ENCODE measurements around the gene FBXO39. TPM values are rescaled to one million over a fixed set of nuclear protein-coding genes. Genes with fewer than 3 reads are reported as not detected.
"Not testable (repeated sequence)": the region's sequence is repeated elsewhere in the genome, so short reads cannot be mapped to it uniquely, and the experiment has no call there.

The FBXO39 gene
- total RNA-seq, 1 experiment from 2014 or later: not detected

DNA sequence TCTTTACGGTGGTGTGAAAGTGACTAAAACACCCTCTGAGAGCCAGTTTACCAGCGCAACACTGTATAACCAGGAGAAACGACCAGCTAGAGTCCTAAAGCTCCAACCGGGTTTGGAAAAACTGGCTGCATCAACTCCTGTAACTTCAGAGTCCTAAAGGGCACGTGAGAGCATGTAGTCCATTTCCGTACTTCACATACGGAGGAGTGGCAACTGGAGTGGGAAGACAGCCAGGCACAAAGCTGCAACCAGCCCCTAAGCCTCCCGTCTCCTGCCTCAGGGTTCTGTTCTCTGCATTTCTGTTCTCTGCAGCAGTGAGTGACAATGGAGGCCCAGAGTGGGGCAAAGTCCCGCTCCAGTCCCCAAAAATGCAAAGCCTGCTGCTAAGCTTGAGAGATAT lies 36.3 kb downstream of the FBXO39 start:
- no peaks in the 10 kb centered on the region for H3K9me3 ChIP-seq (ENCODE audit: control insufficient read depth, insufficient read depth, low read depth, low read length)
- no peak overlapping the region for H3K4me3 ChIP-seq (ENCODE audit: low read depth in 2 of 2, low read length in 2 of 2)
- H3K36me3 ChIP-seq (ENCODE audit: control insufficient read depth, insufficient read depth, low read length): no peaks in the 10 kb centered on the region
- ATAC-seq: no peak
- POLR2A ChIA-PET: no interaction called here
- H3K27ac ChIP-seq (ENCODE audit: low read length): no peak overlapping the region
- H3K4me1 ChIP-seq (ENCODE audit: control insufficient read depth, insufficient read depth, low read length): no peaks in the 10 kb centered on the region
- intact Hi-C loops (cut with micrococcal nuclease; ENCODE audit: unreplicated experiment): no loop called here
- DNase-seq (ENCODE audit: low read depth, low spot score): no peak
- BruUV-seq (replicated peaks): no TSS peak
- TF ChIP-seq, protein P1, sequence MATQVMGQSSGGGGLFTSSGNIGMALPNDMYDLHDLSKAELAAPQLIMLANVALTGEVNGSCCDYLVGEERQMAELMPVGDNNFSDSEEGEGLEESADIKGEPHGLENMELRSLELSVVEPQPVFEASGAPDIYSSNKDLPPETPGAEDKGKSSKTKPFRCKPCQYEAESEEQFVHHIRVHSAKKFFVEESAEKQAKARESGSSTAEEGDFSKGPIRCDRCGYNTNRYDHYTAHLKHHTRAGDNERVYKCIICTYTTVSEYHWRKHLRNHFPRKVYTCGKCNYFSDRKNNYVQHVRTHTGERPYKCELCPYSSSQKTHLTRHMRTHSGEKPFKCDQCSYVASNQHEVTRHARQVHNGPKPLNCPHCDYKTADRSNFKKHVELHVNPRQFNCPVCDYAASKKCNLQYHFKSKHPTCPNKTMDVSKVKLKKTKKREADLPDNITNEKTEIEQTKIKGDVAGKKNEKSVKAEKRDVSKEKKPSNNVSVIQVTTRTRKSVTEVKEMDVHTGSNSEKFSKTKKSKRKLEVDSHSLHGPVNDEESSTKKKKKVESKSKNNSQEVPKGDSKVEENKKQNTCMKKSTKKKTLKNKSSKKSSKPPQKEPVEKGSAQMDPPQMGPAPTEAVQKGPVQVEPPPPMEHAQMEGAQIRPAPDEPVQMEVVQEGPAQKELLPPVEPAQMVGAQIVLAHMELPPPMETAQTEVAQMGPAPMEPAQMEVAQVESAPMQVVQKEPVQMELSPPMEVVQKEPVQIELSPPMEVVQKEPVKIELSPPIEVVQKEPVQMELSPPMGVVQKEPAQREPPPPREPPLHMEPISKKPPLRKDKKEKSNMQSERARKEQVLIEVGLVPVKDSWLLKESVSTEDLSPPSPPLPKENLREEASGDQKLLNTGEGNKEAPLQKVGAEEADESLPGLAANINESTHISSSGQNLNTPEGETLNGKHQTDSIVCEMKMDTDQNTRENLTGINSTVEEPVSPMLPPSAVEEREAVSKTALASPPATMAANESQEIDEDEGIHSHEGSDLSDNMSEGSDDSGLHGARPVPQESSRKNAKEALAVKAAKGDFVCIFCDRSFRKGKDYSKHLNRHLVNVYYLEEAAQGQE (IDR thresholded peaks at IDR 0.05; ENCODE audit: insufficient read depth in 1 of 2, low read depth in 2 of 2, low read length in 1 of 2): no peak
- TF ChIP-seq SIN3A (IDR thresholded peaks at IDR 0.05; ENCODE audit: borderline replicate concordance, insufficient read depth, low read depth, low read length) (no peak), POLR2AphosphoS5 (IDR thresholded peaks at IDR 0.05; ENCODE audit: low read depth, low read length) (no peak), TCF7L2 (IDR thresholded peaks at IDR 0.05; ENCODE audit: low read depth, low read length) (no peak)
- TF ChIP-seq, protein P2, sequence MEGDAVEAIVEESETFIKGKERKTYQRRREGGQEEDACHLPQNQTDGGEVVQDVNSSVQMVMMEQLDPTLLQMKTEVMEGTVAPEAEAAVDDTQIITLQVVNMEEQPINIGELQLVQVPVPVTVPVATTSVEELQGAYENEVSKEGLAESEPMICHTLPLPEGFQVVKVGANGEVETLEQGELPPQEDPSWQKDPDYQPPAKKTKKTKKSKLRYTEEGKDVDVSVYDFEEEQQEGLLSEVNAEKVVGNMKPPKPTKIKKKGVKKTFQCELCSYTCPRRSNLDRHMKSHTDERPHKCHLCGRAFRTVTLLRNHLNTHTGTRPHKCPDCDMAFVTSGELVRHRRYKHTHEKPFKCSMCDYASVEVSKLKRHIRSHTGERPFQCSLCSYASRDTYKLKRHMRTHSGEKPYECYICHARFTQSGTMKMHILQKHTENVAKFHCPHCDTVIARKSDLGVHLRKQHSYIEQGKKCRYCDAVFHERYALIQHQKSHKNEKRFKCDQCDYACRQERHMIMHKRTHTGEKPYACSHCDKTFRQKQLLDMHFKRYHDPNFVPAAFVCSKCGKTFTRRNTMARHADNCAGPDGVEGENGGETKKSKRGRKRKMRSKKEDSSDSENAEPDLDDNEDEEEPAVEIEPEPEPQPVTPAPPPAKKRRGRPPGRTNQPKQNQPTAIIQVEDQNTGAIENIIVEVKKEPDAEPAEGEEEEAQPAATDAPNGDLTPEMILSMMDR (IDR thresholded peaks at IDR 0.05): no peak
- 0 out of 2 replicates have a peak, but pooled peaks cover 3% of the 10 kb centered on the region for H3K27me3 ChIP-seq (ENCODE audit: control insufficient read depth, insufficient read depth, low read length)
- in situ Hi-C loops (cut with HindIII; ENCODE audit: low pct_unique_long_range_greater_than_20kb, low sequenced_read_pairs): no loop called here
- CTCF ChIA-PET: interaction anchor here (0.6 kb wide), 1 partner anchor 411 kb away, joined by 3 read pairs; no protein-coding TSS in a partner anchor

DNA sequence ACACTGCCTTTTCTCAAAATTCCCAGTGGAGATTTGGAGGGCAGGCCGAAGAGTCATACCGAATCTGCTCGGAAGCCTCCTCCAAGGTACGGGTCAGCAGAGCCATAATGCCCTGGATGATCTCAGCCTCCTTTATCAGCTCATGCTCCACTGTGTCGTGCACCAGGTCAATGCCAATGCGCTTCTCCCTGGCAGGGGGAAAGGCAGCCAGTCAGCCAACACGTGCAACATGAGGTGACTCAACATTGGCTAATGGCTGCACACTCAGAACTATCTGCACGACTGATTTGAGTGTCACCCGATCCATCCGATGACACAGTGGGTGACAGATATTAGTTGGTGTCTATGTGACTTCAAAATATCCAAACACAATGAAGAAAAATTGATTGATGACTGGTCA lies 39.8 kb downstream of the FBXO39 start:
- H3K4me3 ChIP-seq (ENCODE audit: low read depth in 2 of 2, low read length in 2 of 2): no peak overlapping the region
- POLR2A ChIA-PET: no interaction called here
- H3K36me3 ChIP-seq (ENCODE audit: control insufficient read depth, insufficient read depth, low read length): no peaks in the 10 kb centered on the region
- ATAC-seq (no peak), DNase-seq (ENCODE audit: low read depth, low spot score) (no peak)
- CTCF ChIA-PET: no interaction called here
- no peak for TF ChIP-seq SIN3A (IDR thresholded peaks at IDR 0.05; ENCODE audit: borderline replicate concordance, insufficient read depth, low read depth, low read length)
- no peak for TF ChIP-seq TCF7L2 (IDR thresholded peaks at IDR 0.05; ENCODE audit: low read depth, low read length)
- no peak overlapping the region for H3K27ac ChIP-seq (ENCODE audit: low read length)
- BruUV-seq (replicated peaks): no TSS peak
- H3K27me3 ChIP-seq (ENCODE audit: control insufficient read depth, insufficient read depth, low read length): peaks cover 3% of the 10 kb centered on the region
- H3K9me3 ChIP-seq (ENCODE audit: control insufficient read depth, insufficient read depth, low read depth, low read length): no peaks in the 10 kb centered on the region
- no peaks in the 10 kb centered on the region for H3K4me1 ChIP-seq (ENCODE audit: control insufficient read depth, insufficient read depth, low read length)
- in situ Hi-C loops (cut with HindIII; ENCODE audit: low pct_unique_long_range_greater_than_20kb, low sequenced_read_pairs) (no loop called here), intact Hi-C loops (cut with micrococcal nuclease; ENCODE audit: unreplicated experiment) (no loop called here)

DNA sequence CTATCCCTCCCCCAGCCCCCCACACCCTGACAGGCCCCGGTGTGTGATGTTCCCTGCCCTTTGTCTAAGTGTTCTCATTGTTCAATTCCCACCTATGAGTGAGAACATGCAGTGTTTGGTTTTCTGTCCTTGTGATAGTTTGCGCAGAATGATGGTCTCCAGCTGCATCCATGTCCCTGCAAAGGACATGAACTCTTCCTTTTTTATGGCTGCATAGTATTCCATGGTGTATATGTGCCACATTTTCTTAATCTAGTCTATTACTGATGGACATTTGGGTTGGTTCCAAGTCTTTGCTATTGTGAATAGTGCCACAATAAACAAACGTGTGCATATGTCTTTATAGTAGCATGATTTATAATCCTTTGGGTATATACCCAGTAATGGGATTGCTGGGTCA lies 40.4 kb downstream of the FBXO39 start:
- H3K27ac ChIP-seq (ENCODE audit: low read length); CTCF ChIA-PET; intact Hi-C loops (cut with micrococcal nuclease; ENCODE audit: unreplicated experiment); H3K36me3 ChIP-seq (ENCODE audit: control insufficient read depth, insufficient read depth, low read length); POLR2A ChIA-PET; H3K27me3 ChIP-seq (ENCODE audit: control insufficient read depth, insufficient read depth, low read length); ATAC-seq; H3K4me3 ChIP-seq (ENCODE audit: low read depth in 2 of 2, low read length in 2 of 2); DNase-seq (ENCODE audit: low read depth, low spot score); H3K4me1 ChIP-seq (ENCODE audit: control insufficient read depth, insufficient read depth, low read length); H3K9me3 ChIP-seq (ENCODE audit: control insufficient read depth, insufficient read depth, low read depth, low read length); in situ Hi-C loops (cut with HindIII; ENCODE audit: low pct_unique_long_range_greater_than_20kb, low sequenced_read_pairs); BruUV-seq (replicated peaks): not testable (repeated sequence)
